GM06990 (cell line): Measurements from ENCODE around the gene ATF6.
A peak's percentile ranks its signal among the peaks of the same experiment; 100 is the strongest.

Source experiments
- DNase-seq: peaks from one replicate; pipeline ENCODE4 v3.0.0-alpha.2; 2011; ENCODE audit not compliant: insufficient read length; ENCODE audit errors: extremely low read depth
- H3K27me3 ChIP-seq: replicated peaks from 2 replicates; pipeline ENCODE4 v1.6.0; 2011; ENCODE audit warnings: low read length; ENCODE audit not compliant: control insufficient read depth, insufficient read depth
- H3K36me3 ChIP-seq: 2 replicates; pipeline ENCODE4 v1.5.1; 2011; ENCODE audit warnings: low read length; ENCODE audit not compliant: control insufficient read depth, insufficient read depth
- H3K4me3 ChIP-seq: replicated peaks from 2 replicates; pipeline ENCODE4 v1.5.1; 2011; ENCODE audit warnings: low read depth, mild to moderate bottlenecking, control low read depth, low read length
- CTCF ChIP-seq: IDR thresholded peaks from 2 replicates; pipeline ENCODE4 v1.5.1; 2011; ENCODE audit warnings: low read length, control low read depth, mild to moderate bottlenecking, inconsistent platforms; ENCODE audit not compliant: insufficient read depth, poor library complexity, severe bottlenecking

ATF6 gene

GRCh38 chr1:161726473-161727255, 39.5 kb upstream of the ATF6 start:
- DNase-seq: peak; percentile 90
- no peak for TF ChIP-seq CTCF

GRCh38 chr1:161727256-161727924, 38.7 kb upstream of the ATF6 start:
- Histone ChIP-seq H3K27me3 (no peaks in the 10 kb centered on the region), H3K4me3 (peak overlapping the region; percentile 87), H3K36me3 (no peaks in the 10 kb centered on the region)
- no peak for TF ChIP-seq CTCF
- DNase-seq: no peak

More at GRCh38 chr1:161726473-161727255, 39.5 kb upstream of the ATF6 start:
- Histone ChIP-seq H3K27me3 (no peaks in the 10 kb centered on the region), H3K4me3 (peak overlapping the region; percentile 87), H3K36me3 (no peaks in the 10 kb centered on the region)

DNA sequence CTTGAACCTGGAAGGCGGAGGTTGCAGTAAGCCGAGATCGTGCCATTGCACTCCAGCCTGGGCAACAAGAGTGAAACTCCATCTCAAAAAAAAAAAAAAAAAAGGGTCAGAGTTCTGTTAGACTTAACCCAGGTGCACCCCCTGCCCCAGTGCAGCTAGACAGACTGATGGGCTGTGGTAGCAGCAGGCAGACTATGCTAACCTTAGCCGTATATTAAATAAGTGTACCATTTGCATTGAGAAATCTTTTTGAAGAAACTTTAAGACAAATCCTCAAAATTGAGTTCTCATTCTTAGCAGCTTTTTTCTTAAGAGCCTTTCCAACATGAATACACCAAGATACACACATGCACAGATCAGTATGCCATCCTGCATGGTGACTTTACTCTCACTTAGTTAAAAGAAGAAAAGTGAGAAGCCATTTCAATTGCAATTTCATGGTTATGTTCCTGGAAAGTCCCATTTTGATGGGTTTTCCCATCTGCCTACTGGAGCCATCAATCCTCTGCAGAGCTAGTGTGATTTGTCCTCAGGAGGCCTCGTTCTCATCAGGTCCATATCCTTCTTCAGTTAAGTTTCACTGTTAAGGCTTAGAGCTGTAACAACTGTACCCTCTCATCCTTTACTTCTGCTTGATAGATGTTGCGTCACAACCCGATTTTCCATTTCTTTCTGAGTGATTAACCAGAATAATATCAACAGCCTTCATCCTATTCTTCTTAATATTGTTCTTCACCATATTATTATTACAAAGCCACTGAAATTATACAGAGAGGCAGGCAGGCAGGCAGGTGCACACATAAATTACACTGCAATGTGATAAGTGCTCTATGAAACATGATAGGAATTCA, 37.5 kb upstream of the ATF6 start:
- no peaks in the 10 kb centered on the region for H3K36me3 ChIP-seq
- no peak for TF ChIP-seq CTCF
- DNase-seq: no peak

DNA sequence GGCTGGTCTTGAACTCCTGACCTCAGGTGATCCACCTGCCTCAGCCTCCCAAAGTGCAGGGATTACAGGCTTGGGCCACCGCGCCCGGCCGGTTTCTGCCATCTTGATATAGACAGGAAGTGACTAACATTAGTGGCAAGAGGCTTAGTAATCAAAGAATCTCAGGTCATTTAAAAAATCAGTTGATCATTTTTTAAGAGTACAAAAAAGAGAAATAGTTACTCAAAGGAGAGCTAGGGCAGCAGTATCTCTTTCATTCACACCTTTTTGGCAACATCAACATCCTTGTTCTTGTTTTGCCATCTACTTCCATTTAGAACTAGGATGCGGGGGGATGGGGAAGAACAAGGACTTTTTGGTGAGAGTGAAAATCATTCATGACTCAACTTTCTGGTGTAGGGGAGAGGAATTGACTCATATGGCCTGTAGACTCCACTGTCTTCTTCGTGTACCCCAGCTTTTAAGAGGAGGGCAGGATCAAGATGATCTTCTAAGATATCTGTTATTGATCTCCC, 36.0 kb upstream of the ATF6 start:
- Histone ChIP-seq H3K36me3 (no peaks in the 10 kb centered on the region), H3K4me3 (no peak overlapping the region), H3K27me3 (no peaks in the 10 kb centered on the region)
- no peak for DNase-seq
- no peak for TF ChIP-seq CTCF

More for the DNA sequence above, 37.5 kb upstream of the ATF6 start:
- Histone ChIP-seq H3K27me3 (no peaks in the 10 kb centered on the region), H3K4me3 (no peak overlapping the region)

GRCh38 chr1:161731241-161731640, 34.9 kb upstream of the ATF6 start:
- Histone ChIP-seq H3K4me3 (no peak overlapping the region), H3K36me3 (no peaks in the 10 kb centered on the region), H3K27me3 (no peaks in the 10 kb centered on the region)
- no peak for DNase-seq
- TF ChIP-seq CTCF: no peak
